ENCODE results near the gene PPP2R2C.

- TF ChIP-seq EZH2phosphoT487 (IDR thresholded peaks at IDR 0.05; ENCODE audit: borderline replicate concordance, low read length): no peak
- no peak for TF ChIP-seq CTCF (conservative IDR thresholded peaks at IDR 0.05; ENCODE audit: low read depth, low read length)
- no peak for TF ChIP-seq EZH2 (IDR thresholded peaks at IDR 0.05; ENCODE audit: low read length, unreplicated experiment)
Observed at GRCh38 chr4:6325788-6326290, 146.6 kb downstream of the PPP2R2C start.

Data from PC-3 (cell line).